ENCODE results near the gene ZHX3. TPM values are rescaled to one million over a fixed set of nuclear protein-coding genes. Genes with fewer than 3 reads are reported as not detected.

The ZHX3 gene
- total RNA-seq, 4 donors from 2014 or later, result 57.8 to 74.8 (median 60.5) TPM

- peaks cover 14% of the 10 kb centered on the region for H3K27me3 ChIP-seq
Measured at GRCh38 chr20:41364967-41365765, 47.6 kb upstream of the ZHX3 start.

GRCh38 chr20:41364236-41364855, 46.8 kb upstream of the ZHX3 start:
- no peaks in the 10 kb centered on the region for H3K36me3 ChIP-seq
- H3K9me3 ChIP-seq, result no peaks in the 10 kb centered on the region
- H3K27me3 ChIP-seq, result peaks cover 14% of the 10 kb centered on the region
- 93% methylated on average over 11 to 13 of the region's 13 CpGs for WGBS, 2 donors
- no peak for TF ChIP-seq POLR2A (IDR thresholded peaks at IDR 0.05)
- no peak for TF ChIP-seq CTCF (IDR thresholded peaks at IDR 0.05)
- peaks cover 5 to 23% of the 10 kb centered on the region in 2 donors for H3K4me1 ChIP-seq
- no peak overlapping the region for H3K4me3 ChIP-seq (replicated peaks in 1 of 3)
- no peak overlapping the region for H3K27ac ChIP-seq
- intact Hi-C loops (cut with DNase I), result no loop called here
- no peak for DNase-seq

More at GRCh38 chr20:41364967-41365765, 47.6 kb upstream of the ZHX3 start:
- WGBS, 2 donors, result 79 to 83% methylated on average over 15 to 17 of the region's 19 CpGs
- intact Hi-C loops (cut with DNase I), result no loop called here
- Histone ChIP-seq H3K4me1 (peaks cover 5 to 18% of the 10 kb centered on the region in 2 donors), H3K4me3 (replicated peaks in 1 of 3) (no peak overlapping the region), H3K9me3 (no peaks in the 10 kb centered on the region), H3K27ac (no peak overlapping the region), H3K36me3 (no peaks in the 10 kb centered on the region)
- no peak for DNase-seq
- no peak for TF ChIP-seq CTCF (IDR thresholded peaks at IDR 0.05)
- TF ChIP-seq POLR2A (IDR thresholded peaks at IDR 0.05), result no peak

- intact Hi-C loops (cut with DNase I), result no loop called here
- Histone ChIP-seq H3K36me3 (no peaks in the 10 kb centered on the region), H3K27ac (no peak overlapping the region), H3K4me3 (replicated peaks in 1 of 3) (no peak overlapping the region), H3K27me3 (peaks cover 14% of the 10 kb centered on the region), H3K4me1 (peaks cover 5 to 26% of the 10 kb centered on the region in 2 donors), H3K9me3 (no peaks in the 10 kb centered on the region)
- TF ChIP-seq POLR2A (IDR thresholded peaks at IDR 0.05) (no peak), CTCF (IDR thresholded peaks at IDR 0.05) (no peak)
- no peak for DNase-seq
- WGBS, 2 donors, result 95 to 100% methylated on average over 2 to 6 of the region's 7 CpGs
Measured at GRCh38 chr20:41363601-41364000, 46.1 kb upstream of the ZHX3 start.

DNA sequence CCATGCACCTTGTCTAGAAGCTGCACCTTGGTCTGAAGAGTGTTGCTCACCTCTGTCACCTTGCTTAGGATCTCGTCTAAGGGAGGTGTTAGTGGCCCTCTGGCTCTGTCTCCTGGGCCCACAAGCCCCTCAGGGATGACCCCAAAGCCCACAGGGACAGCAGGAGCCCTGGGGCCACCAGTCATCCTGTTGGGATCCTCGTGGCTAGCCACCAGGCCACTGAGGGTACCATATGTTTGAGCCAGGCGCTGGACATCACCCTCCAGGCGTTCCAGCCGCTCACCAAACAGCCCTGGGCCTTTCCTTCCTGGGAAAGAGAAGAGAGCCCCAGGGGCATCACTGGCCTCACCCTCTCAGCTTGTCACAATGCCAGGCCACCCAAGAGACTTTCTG, 45.2 kb upstream of the ZHX3 start:
- 79 to 90% methylated on average over 5 of the region's 5 CpGs for WGBS, 2 donors
- Histone ChIP-seq H3K36me3 (peaks cover 0 to 3% of the 10 kb centered on the region in 2 donors), H3K27me3 (peaks cover 14% of the 10 kb centered on the region), H3K4me3 (replicated peaks in 1 of 3) (no peak overlapping the region), H3K9me3 (no peaks in the 10 kb centered on the region), H3K27ac (no peak overlapping the region), H3K4me1 (peaks cover 5 to 27% of the 10 kb centered on the region in 2 donors)
- intact Hi-C loops (cut with DNase I), result no loop called here
- TF ChIP-seq POLR2A (IDR thresholded peaks at IDR 0.05) (no peak), CTCF (IDR thresholded peaks at IDR 0.05) (no peak)
- DNase-seq, result no peak
